GM12892 (cell line): ENCODE measurements around the gene ZSCAN21.

Source experiments
- POLR2A ChIP-seq: IDR thresholded peaks from 2 replicates; pipeline ENCODE4 v1.6.1; 2011; ENCODE audit warnings: low read depth, low read length, control low read depth
- TAF1 ChIP-seq: IDR thresholded peaks from 2 replicates; pipeline ENCODE4 v1.6.1; 2011; ENCODE audit warnings: low read depth, mild to moderate bottlenecking, control low read depth, low read length, borderline replicate concordance

GRCh38 chr7:100017875-100018274, 31.7 kb upstream of the ZSCAN21 start:
- no peak for TF ChIP-seq POLR2A
- TF ChIP-seq TAF1: no peak
